Suprapubic skin (tissue), 4 donors: ENCODE data around the gene FKBP8.

Source experiments
- CTCF ChIP-seq, 2 donors: fragments of 200-600 bp in 1 of 2; fragments of 450-650 bp in 1 of 2; sonication (generic) in 1 of 2; IDR thresholded peaks; one replicate each; pipeline ENCODE4 v1.5.1; 2016 to 2019; ENCODE audit warnings: antibody characterized with exemption in 2 of 2, mild to moderate bottlenecking in 1 of 2, moderate library complexity in 1 of 2
- POLR2A ChIP-seq, 2 donors: fragments of 450-650 bp; IDR thresholded peaks; one replicate each; pipeline ENCODE4 v1.6.1; 2017; ENCODE audit warnings: antibody characterized with exemption in 2 of 2, mild to moderate bottlenecking in 2 of 2, moderate library complexity in 2 of 2
- POLR2AphosphoS5 ChIP-seq, 3 donors: sonication (generic); formaldehyde crosslinking; IDR thresholded peaks; one replicate each; pipeline ENCODE4 v1.6.1; 2017; ENCODE audit warnings: antibody characterized with exemption in 3 of 3

- TF ChIP-seq CTCF (IDR thresholded peaks at IDR 0.05) (no peak), POLR2A (IDR thresholded peaks at IDR 0.05) (no peak), POLR2AphosphoS5 (IDR thresholded peaks at IDR 0.05) (no peak)
These were observed 42.6 kb downstream of the FKBP8 start for GRCh38 chr19:18500799-18501198.
